Measurements from ENCODE around the gene IL1RN. TPM values are rescaled to one million over a fixed set of nuclear protein-coding genes. Genes with fewer than 3 reads are reported as not detected.

The IL1RN gene
- polyA plus RNA-seq, 1 donor from 2014 or later: not detected

- H3K9me3 ChIP-seq (ENCODE audit: low read length): no peaks in the 10 kb centered on the region
- no peak overlapping the region for H3K9ac ChIP-seq (ENCODE audit: low read length)
- no peaks in the 10 kb centered on the region for H3K27me3 ChIP-seq (ENCODE audit: insufficient read depth, low read depth, low read length)
- no peak overlapping the region for H3K4me3 ChIP-seq (ENCODE audit: low read length)
- no peak overlapping the region for H3K4me2 ChIP-seq (ENCODE audit: low read length)
- H2AFZ ChIP-seq (ENCODE audit: low read depth, low read length): no peak overlapping the region
- no peak overlapping the region for H3K27ac ChIP-seq (ENCODE audit: low read length)
- TF ChIP-seq REST (IDR thresholded peaks at IDR 0.05; ENCODE audit: borderline replicate concordance) (no peak), RAD21 (conservative IDR thresholded peaks at IDR 0.05) (no peak), SMC3 (conservative IDR thresholded peaks at IDR 0.05; ENCODE audit: poor library complexity) (no peak), POLR2AphosphoS5 (IDR thresholded peaks at IDR 0.05) (no peak), EP300 (conservative IDR thresholded peaks at IDR 0.05; ENCODE audit: poor library complexity, severe bottlenecking) (no peak), CTCF (IDR thresholded peaks at IDR 0.05; ENCODE audit: poor library complexity, severe bottlenecking) (no peak), MXI1 (conservative IDR thresholded peaks at IDR 0.05; ENCODE audit: poor library complexity, severe bottlenecking) (no peak), TAF1 (IDR thresholded peaks at IDR 0.05; ENCODE audit: low read depth) (no peak)
- no peaks in the 10 kb centered on the region for H3F3A ChIP-seq (ENCODE audit: insufficient read depth, low read length, poor library complexity, severe bottlenecking)
- H3K79me2 ChIP-seq (replicated peaks; ENCODE audit: insufficient read depth, low read length): no peaks in the 10 kb centered on the region
- H3K36me3 ChIP-seq (ENCODE audit: insufficient read depth, low read length): no peaks in the 10 kb centered on the region
- no peaks in the 10 kb centered on the region for H3K9me2 ChIP-seq (ENCODE audit: insufficient read depth, low read length)
- H4K20me1 ChIP-seq (ENCODE audit: insufficient read depth): no peaks in the 10 kb centered on the region
Measured at GRCh38 chr2:113178069-113178746, 50.8 kb downstream of the IL1RN start.

- TF ChIP-seq MXI1 (conservative IDR thresholded peaks at IDR 0.05; ENCODE audit: poor library complexity, severe bottlenecking): no peak
- TF ChIP-seq REST (IDR thresholded peaks at IDR 0.05; ENCODE audit: borderline replicate concordance): no peak
- TF ChIP-seq EP300 (conservative IDR thresholded peaks at IDR 0.05; ENCODE audit: poor library complexity, severe bottlenecking): no peak
- TF ChIP-seq SMC3 (conservative IDR thresholded peaks at IDR 0.05; ENCODE audit: poor library complexity): no peak
- TF ChIP-seq POLR2AphosphoS5 (IDR thresholded peaks at IDR 0.05): no peak
- no peak for TF ChIP-seq EZH2 (IDR thresholded peaks at IDR 0.05; ENCODE audit: borderline replicate concordance, insufficient read depth, low read length, poor library complexity, severe bottlenecking)
- TF ChIP-seq CTCF (IDR thresholded peaks at IDR 0.05; ENCODE audit: poor library complexity, severe bottlenecking): no peak
- TF ChIP-seq RAD21 (conservative IDR thresholded peaks at IDR 0.05): no peak
- TF ChIP-seq TAF1 (IDR thresholded peaks at IDR 0.05; ENCODE audit: low read depth): no peak
- no peaks in the 10 kb centered on the region for H4K20me1 ChIP-seq (ENCODE audit: insufficient read depth)
Measured at GRCh38 chr2:113178891-113179290, 51.5 kb downstream of the IL1RN start.

More at GRCh38 chr2:113178891-113179290, 51.5 kb downstream of the IL1RN start:
- H3K27me3 ChIP-seq (ENCODE audit: insufficient read depth, low read depth, low read length): no peaks in the 10 kb centered on the region
- no peak overlapping the region for H3K27ac ChIP-seq (ENCODE audit: low read length)
- H3K4me3 ChIP-seq (ENCODE audit: low read length): no peak overlapping the region
- H3K4me2 ChIP-seq (ENCODE audit: low read length): no peak overlapping the region
- no peaks in the 10 kb centered on the region for H3K36me3 ChIP-seq (ENCODE audit: insufficient read depth, low read length)
- H2AFZ ChIP-seq (ENCODE audit: low read depth, low read length): no peak overlapping the region
- H3K9ac ChIP-seq (ENCODE audit: low read length): no peak overlapping the region
- no peaks in the 10 kb centered on the region for H3K79me2 ChIP-seq (replicated peaks; ENCODE audit: insufficient read depth, low read length)
- no peaks in the 10 kb centered on the region for H3K9me3 ChIP-seq (ENCODE audit: low read length)
- no peaks in the 10 kb centered on the region for H3K9me2 ChIP-seq (ENCODE audit: insufficient read depth, low read length)
- H3F3A ChIP-seq (ENCODE audit: insufficient read depth, low read length, poor library complexity, severe bottlenecking): no peaks in the 10 kb centered on the region

Measured in neural cell (in vitro differentiated cells).